Measurements from ENCODE around the gene CBX5.
"Not testable (repeated sequence)": the region's sequence is repeated elsewhere in the genome, so short reads cannot be mapped to it uniquely, and the experiment has no call there.

The CBX5 gene

GRCh38 chr12:54279632-54280467, at the start of gene CBX5:
Gene CBX5 (minus strand): TSS chr12:54280122. CDS start chr12:54257650, 22,472 bp downstream.
- peak; percentile 82 to 100 (median 98) for DNase-seq

- no peak for DNase-seq
Observed at GRCh38 chr12:54328595-54329337, 48.8 kb upstream of the CBX5 start.

GRCh38 chr12:54325442-54326109, 45.7 kb upstream of the CBX5 start:
- DNase-seq = not testable (repeated sequence)

GRCh38 chr12:54324617-54325441, 44.9 kb upstream of the CBX5 start, which contains the start of gene COPZ1:
Gene COPZ1 (plus strand): TSS chr12:54325131. CDS start chr12:54325164, 33 bp downstream.
- peak; percentile 57 to 99 (median 94) for DNase-seq

GRCh38 chr12:54321363-54321762, 41.4 kb upstream of the CBX5 start:
- no peak for DNase-seq

GRCh38 chr12:54312309-54312708, 32.4 kb upstream of the CBX5 start:
- DNase-seq = not testable (repeated sequence)

- DNase-seq = no peak
Observed at GRCh38 chr12:54311051-54311450, 31.1 kb upstream of the CBX5 start.

GRCh38 chr12:54306925-54307741, 27.2 kb upstream of the CBX5 start:
- DNase-seq = peak in 1 of 56 donors; percentile 33

GRCh38 chr12:54304187-54304810, 24.4 kb upstream of the CBX5 start:
- DNase-seq = peak in 1 of 56 donors; percentile 8

GRCh38 chr12:54303640-54304039, 23.7 kb upstream of the CBX5 start:
- DNase-seq = no peak

- no peak for DNase-seq
Observed at GRCh38 chr12:54301428-54302048, 21.6 kb upstream of the CBX5 start.

GRCh38 chr12:54300732-54301427, 21.0 kb upstream of the CBX5 start, which contains the start of gene NFE2:
Gene NFE2 (minus strand): TSS chr12:54301015. CDS start chr12:54295248, 5,767 bp downstream.
- DNase-seq = peak in 8 of 56 donors; percentile 7 to 29 (median 10)

GRCh38 chr12:54300225-54300731, 20.4 kb upstream of the CBX5 start:
- no peak for DNase-seq

- no peak for DNase-seq
Observed at GRCh38 chr12:54299515-54300224, 19.7 kb upstream of the CBX5 start.

GRCh38 chr12:54298904-54299303, 19.0 kb upstream of the CBX5 start:
- no peak for DNase-seq

- DNase-seq = no peak
Observed at GRCh38 chr12:54296393-54297099, 16.6 kb upstream of the CBX5 start.

Data from amygdala (tissue), 56 donors.